Measurements from ENCODE around the gene MTARC2.

The MTARC2 gene

GRCh38 chr1:220803401-220804201 lies 55.5 kb downstream of the MTARC2 start:
- DNase-seq (ENCODE audit: low spot score): peak; percentile 49

DNA sequence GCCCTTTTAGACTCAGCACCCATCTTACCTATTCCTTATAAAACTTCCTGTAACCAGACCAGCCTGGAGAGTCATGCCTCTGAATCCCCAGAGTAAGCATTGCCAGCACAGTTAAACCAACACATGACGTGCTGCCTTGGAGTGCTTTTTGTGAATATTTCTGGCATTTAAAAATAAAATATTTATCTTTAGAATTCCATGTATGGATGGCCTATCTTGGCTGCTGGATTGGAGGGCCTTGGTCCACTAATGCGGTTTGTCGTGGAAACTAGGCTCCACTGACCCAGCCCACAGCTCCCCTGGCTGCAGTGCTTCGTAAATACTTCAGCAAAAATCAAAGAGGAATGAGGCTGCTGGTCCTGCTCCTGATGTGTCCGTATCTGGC lies 56.1 kb downstream of the MTARC2 start:
- peak; percentile 52 for DNase-seq (ENCODE audit: low spot score)

- no peak for DNase-seq (ENCODE audit: low spot score)
These were observed 58.3 kb downstream of the MTARC2 start for GRCh38 chr1:220806408-220806807.

DNA sequence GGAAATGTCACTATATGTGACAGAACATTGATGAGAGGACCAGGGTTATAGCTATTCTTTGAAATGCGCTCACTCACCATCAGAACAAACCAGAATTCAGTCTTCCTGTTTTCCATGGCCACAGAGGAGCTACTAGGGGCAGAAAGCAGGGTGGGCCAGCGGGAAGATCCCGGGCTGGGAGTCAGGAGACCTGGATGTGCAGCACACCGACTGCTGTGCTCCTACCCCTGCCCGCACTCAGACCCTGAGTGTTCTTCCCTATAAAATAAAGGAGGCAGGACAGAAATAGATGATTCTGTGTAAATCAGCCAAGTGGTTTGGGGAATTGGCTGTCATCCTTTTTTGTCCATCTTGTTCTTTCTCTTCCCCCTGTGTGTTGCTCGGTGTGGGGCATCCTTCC lies 59.6 kb downstream of the MTARC2 start:
- DNase-seq (ENCODE audit: low spot score): no peak

DNA sequence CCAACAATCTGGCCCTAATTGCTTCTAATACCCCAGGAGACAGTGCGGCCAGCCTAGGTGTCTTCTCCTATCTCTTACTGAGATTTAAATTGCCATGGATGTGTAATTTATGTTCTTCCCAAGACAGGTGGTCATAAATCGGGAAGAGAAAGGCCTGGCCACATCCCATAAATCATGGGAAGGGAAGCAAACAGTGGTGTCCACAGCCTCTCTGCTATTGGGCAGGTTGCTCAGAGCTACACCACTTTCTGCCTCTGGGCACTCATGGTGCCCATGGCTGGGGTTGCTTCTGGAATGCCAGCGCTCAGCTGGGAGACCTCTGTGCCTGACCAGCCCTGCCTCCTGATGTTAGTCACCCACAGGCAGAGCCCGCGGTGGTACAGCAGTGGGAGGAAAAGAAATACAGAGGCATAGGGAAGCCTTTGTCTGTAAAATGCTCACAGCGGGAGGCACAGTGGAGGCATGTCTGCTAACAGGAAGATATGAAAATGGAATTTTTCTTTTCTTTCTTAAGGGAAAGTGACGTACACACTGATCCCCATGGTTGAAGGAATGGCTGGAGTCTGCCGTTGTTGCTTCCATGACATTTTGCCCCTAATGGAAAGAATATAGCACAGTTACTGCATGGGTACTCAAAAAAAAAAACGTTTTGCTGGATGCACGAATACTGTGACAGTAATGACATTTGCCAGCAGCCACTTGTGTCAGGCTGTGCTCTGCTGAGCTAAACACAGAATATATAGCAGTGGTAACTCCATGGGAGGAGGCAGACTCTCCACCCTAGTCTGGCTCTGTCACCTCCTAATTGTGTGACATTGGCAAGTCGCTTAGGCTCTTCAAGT lies 60.4 kb downstream of the MTARC2 start:
- no peak for DNase-seq (ENCODE audit: low spot score)

DNA sequence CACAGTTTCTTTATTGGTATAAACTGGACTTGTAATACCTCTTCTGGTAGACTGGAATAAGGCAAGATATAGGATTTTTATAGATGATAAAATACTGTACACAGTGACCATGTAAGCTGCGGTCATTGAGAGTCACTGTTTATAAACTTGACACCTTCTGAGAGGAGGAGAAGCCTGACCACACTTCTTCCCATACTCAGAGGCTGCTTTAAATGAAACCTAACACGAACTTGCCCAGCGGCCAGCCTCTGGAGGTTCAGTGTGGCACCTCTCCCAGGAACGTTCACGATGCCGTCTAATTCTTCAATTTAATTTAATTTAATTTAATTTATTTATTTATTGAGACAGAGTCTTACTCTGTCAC lies 61.0 kb downstream of the MTARC2 start:
- no peak for DNase-seq (ENCODE audit: low spot score)

DNA sequence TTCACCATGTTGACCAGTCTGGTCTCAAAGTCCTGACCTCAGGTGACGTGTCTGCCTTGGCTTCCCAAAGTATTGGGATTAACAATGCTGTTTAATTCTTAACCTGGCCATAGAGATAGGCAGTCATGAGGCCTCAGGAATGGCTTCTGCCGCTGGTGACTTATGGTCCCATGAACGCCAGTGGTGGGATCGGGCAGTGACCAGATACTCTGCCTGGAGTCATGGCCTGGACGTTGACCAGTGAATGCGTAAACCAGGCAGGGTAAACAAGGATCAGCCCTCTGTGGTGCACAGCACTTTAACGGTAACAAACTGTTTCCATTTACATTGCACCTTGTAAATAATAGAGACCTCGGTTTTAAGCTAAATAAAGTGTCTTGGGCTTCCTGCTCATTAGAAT lies 61.6 kb downstream of the MTARC2 start:
- no peak for DNase-seq (ENCODE audit: low spot score)

- DNase-seq (ENCODE audit: low spot score): peak; percentile 78
These were observed 62.1 kb downstream of the MTARC2 start for GRCh38 chr1:220810179-220810653.

DNA sequence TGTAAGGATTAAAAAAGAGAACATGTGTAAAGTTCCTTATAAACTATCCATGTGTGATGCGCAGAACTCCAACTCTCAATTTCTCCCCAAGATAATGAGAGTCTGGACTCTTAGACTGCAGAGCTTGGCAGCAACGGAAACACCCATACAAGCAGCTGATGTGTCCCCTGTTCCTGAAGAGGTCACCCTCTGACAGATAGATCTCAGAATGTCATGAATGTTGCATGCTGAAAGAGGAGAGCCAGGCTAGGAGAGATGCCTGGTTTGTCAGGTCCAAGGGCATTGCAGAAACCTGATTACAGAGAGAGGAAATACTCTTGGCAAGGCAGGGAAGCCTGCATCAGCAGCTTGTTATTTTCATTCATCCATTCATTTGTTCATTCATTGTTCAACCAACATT lies 62.8 kb downstream of the MTARC2 start:
- no peak for DNase-seq (ENCODE audit: low spot score)

- no peak for DNase-seq (ENCODE audit: low spot score)
These were observed 63.6 kb downstream of the MTARC2 start for GRCh38 chr1:220811695-220812094.

- no peak for DNase-seq (ENCODE audit: low spot score)
These were observed 64.2 kb downstream of the MTARC2 start for GRCh38 chr1:220812308-220812707.

GRCh38 chr1:220813013-220813412 lies 64.9 kb downstream of the MTARC2 start:
- DNase-seq (ENCODE audit: low spot score): no peak

DNA sequence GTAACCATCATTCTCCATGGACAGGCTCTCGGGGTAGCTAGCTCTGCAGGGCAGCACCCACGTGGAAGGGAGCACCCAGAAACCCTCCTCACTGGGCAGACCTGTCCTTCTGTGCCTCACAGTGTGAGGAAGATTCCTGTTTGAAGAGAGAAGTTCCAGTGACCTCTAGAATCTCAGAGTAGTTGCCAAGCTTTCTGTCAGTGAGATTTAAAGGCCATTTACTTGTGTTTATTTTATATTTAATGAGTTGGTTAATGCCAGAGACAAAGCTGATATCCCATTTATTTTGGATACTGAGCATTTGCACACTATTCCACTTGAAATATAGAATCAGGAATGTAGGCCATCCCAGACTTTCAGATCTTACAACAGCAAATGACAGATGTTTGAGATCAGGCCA lies 67.3 kb downstream of the MTARC2 start:
- no peak for DNase-seq (ENCODE audit: low spot score)

DNA sequence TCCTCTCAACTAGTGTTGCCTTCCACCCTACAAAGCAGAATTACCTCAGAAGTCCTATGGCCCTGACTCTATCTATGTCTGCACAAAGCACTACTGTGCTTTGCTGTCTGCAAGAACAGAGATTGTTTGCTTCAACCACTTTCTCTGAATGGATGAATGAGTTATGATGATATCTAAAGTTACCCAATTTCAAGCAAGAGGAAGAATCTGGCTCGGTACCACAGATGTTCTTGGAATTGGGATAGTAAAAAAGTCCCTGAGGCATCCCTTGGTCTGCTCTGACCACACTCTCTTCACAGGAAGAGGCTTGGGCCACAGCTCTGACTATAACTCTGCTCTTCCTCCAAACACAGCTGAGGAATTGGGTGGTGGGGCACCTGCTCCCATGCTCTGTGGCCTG lies 69.8 kb downstream of the MTARC2 start:
- DNase-seq (ENCODE audit: low spot score): no peak

GRCh38 chr1:220818421-220819173 lies 70.5 kb downstream of the MTARC2 start:
- DNase-seq (ENCODE audit: low spot score): peak; percentile 79

DNA sequence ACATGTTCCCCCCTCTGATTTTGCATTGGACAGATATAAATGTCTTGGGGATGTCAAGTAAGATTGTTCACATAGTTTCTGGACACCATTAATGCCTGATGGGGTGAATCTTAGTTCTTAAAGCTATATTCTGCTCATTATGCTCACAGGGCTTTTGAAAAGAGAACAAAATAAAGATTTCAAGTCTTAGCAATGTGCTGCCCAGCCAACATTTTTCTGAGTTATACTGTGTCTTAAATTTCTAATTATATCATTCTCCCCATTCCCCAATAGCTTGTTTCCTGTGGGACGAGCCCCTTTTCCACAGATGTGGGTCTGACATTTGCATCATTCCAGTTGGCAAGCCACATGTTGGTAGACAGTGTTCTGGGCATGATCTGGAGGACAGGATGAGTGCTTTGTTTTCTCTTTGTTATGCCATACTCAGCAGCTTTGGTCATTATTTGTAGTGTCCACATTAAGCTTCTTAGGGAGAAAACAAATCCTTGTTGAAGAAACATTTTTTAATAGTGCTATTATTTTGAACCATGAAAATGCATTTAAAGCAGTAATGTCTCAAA lies 71.4 kb downstream of the MTARC2 start:
- DNase-seq (ENCODE audit: low spot score): no peak

DNA sequence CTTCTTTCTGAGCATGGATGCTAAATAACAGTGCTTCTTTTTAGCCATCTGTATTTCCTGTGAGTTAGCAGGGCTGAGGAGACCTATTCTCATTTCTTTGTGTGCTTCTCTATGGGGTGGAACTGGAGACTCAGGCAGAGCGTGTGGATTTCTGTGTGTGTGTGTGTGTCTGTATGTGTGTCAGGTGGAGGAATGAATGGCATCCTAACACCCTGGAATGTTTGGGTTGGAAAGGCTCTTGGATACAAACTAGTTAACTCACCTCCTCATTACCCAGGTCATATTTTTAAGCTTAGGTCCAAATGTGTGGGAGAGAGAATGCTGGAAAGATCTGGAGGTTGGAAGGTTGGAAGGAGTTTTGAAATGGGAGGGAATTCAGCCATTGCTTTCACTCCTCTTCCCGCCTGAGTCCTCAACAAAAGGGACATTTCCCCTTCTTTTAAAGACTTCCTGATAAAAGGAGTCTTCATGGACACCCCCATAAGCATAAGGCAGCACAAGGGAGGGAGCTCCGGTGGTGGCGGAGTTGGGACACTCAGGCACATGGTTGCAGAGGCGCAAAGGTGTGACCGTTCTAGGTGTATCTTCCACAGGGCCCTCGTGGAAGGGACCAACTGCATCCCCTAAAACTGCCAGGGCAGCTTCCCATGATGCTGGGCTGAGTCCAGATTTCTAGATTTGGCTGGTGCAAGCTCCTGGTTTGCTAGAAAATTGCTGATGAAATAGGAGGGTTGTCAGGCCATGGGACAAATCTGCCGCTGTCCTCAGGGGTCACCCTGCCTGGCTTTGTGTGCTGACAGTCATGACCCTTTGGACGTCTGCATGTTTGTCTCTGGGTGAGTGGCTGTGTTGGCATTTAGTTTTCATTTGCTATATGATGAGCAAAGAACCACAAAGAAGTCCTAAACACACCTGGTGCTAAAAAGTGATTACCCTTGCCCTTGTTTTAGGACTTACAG lies 76.2 kb downstream of the MTARC2 start:
- no peak for DNase-seq (ENCODE audit: low spot score)

DNA sequence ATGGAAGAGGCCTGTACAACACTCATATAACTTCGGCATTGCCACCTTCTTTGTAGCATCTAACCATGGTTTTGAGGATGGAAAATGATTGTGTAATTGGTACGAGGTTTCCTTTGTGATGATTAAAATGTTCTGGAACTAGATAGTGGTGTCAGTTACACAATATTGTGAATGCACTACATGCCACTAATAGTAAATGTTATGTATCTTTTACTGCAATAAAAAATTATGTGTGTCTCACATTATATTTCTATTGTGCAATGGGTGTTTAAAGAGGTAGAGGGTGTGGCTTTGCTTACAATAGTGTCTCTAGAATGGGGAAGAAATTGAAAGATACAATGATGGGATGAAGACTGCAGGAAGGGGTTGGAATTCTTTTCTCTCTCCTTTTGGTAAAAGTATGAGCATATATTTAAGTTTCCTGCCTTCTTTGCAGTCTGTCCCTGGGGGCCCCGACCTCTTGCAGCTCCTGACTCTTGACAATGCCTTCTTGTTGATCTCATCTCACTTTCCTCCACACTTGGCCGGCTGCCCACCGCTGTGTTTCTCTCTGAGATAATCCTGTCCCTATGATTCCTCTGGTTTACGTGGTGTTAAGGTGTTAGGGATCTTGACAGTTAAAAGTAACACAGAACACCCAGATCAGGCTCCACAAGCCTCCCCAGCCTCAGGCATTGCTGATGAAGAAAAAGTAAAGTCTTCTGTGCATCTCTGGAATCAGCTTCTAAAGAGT lies 77.9 kb downstream of the MTARC2 start:
- DNase-seq (ENCODE audit: low spot score): no peak

GRCh38 chr1:220826729-220827128 lies 78.6 kb downstream of the MTARC2 start:
- DNase-seq (ENCODE audit: low spot score): no peak

GRCh38 chr1:220827445-220828178 lies 79.5 kb downstream of the MTARC2 start:
- DNase-seq (ENCODE audit: low spot score): no peak
